ENCODE data around the gene LRRC8B.

The LRRC8B gene

GRCh38 chr1:89548122-89548857, 23.7 kb downstream of the LRRC8B start:
- DNase-seq: no peak

- no peak for DNase-seq
These were observed 26.4 kb downstream of the LRRC8B start for GRCh38 chr1:89550995-89551394.

GRCh38 chr1:89552471-89553081, 27.9 kb downstream of the LRRC8B start:
- peak; percentile 50 for DNase-seq

DNA sequence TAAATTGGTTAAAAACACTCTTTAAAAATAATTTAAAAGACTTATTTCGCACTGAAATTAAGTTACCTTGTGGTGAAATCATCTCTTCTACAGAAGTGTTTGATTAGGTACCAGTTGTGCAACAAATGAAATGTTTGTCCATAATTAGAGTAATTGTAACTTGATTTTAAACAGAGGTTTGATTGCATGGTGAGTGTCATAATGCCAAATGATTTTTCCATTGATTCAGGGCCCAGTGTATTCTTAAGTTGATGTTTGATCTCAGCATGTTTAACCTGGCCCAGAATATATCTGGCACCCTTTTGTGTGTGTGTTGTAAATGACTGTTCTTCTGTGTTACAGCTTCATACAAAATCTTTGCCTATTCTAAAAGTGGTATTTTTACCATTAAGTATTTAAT, 28.5 kb downstream of the LRRC8B start:
- peak; percentile 68 for DNase-seq

GRCh38 chr1:89555550-89555949, 30.9 kb downstream of the LRRC8B start:
- no peak for DNase-seq

DNA sequence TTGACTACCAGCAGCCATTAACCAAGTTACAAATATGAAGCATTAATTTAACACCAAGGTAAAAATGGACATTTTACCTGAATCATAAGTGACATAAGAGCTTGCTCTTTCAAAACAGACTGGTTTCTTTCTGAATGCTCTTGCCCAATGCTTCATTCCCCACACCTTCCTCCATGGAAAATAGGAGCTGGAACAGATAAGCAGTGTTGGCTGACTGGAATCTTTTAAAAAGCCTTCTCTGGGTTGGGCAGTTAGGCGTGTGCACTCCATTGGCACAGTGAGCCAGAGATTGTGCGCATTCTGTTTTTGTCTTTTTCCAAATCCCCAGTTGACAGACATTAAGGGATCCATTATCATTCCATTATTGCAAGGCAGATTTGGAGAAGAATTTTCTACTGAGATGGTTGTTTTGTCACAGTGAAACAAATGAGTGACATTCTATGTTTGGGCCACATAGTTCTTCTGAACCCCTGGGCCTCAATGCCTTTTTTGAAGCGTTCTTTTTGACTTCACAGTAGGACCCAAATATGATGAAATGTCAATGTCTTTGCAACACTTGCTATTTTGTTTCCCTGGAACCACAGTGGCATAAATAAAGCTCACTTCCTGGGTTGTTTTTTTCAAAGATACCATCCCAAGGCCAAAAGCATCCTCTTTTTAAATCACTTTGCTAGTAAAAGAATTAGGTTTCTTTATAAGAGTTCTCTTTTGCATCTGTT, 32.3 kb downstream of the LRRC8B start:
- no peak for DNase-seq

DNA sequence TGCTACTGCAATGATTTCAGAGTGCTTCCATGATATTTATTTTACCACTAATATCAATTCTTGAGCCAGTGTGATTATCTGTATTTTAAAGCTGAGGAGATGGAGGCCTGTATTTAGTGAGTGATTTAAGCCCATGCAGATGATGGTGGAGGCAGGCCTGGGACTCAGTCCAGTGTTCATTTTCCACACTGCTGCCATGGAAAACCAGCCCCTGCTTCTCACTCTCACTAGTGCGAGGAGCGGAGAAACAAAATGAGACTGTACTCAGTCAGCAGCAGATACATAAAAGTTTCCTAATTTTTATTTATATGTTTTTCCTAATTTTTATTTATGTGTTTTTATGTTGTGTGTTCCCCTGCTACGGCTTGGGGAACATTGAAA, 32.8 kb downstream of the LRRC8B start:
- no peak for DNase-seq

DNA sequence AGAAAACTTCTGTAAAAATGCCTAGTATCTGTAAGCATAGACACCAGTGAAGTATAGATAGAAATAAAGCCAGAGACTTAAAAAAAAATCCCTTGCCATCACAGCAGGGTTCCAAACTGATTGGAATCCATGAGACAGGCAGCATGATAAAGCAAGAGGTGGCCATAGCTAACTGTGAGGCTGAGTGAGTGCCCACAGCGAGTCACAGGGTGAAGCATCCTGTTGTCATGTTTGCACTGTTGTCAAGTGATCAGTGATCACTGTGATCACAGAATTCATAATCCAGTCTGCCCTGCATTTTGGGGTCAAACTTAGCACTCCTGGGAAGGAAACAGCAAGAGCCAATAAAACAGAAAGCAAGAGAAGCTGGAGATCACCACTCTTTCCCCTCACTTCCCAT, 33.3 kb downstream of the LRRC8B start:
- no peak for DNase-seq

GRCh38 chr1:89563957-89564604, 39.5 kb downstream of the LRRC8B start:
- DNase-seq: no peak

GRCh38 chr1:89565521-89565920, 40.9 kb downstream of the LRRC8B start:
- no peak for DNase-seq

DNA sequence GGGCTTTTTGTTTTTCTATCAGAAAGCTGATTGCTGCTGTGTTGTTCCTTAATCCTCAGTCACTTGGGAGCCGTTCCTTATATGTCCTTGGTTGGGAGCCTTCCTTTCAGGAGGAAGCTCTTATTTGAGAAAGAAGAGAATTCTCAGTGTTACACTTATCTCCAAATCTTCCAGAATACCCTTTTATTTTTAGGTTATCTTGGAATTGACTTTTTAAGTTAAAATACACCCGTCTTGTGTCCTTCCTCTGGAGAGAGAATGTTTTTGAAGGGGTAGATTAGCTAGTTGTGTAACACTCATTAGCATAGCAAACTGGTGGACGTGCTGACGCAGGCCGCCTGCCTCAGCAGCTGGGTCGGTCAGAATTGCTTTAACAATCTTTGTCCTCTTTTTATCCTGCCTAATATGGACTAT, 42.1 kb downstream of the LRRC8B start:
- DNase-seq: no peak

DNA sequence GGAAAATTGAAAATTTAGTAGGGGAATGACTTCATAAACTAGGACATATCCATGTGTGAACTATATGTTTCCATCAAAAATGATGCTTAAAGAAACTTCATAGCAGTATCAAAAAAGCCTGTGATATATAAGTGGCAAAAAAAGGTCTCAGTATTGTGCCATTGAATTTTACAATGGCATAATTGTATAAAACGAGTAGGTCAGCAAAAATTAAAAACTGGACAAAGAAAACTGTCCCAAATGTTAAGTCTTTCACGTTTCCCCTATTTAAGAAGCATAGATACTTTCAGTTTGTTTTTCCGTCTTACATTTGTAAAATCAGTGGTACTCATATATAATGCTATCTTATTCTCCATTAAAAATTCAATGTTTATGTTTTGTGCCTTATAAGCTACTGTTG, 43.2 kb downstream of the LRRC8B start:
- no peak for DNase-seq

DNA sequence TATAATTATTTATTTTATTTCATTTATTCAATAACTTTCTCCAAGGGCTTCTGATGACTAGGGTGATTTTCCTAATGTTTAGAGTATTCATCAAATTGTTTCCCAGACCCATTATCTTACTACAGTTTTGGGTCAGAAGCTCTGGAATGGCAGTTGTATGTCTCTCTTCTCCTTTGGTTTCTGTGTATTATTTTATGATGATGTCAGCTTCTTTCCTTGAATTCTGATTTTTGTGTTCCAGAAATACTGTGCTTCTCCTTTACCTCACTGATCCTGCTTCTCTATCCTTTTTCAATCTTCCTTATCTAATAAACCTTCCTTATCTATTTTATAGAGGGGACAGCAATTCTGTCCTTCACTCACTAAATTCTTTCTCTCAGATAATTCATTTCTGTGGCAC, 48.8 kb downstream of the LRRC8B start:
- DNase-seq: no peak

DNA sequence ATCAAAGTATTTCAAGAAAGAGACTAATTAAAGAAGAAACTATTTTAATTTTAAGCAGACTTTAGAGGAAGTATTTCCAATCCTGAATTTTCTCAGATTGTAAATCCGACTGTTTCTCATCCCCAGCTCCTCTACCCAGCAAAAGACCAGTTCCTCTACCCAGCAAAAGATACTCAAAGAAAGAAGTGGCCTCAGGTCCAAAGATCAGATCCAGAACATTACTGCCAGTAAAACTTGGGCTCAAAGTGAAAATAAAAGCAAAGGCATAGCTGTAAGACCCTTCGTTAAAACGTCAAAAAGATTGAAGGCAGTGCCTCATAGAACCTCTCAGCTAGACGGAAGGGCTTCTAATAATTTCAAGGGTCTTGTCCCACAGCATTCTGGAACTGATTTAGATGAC, 50.0 kb downstream of the LRRC8B start:
- DNase-seq: no peak

- DNase-seq: no peak
These were observed 50.6 kb downstream of the LRRC8B start for GRCh38 chr1:89575207-89575606.

- DNase-seq: no peak
These were observed 51.4 kb downstream of the LRRC8B start for GRCh38 chr1:89576013-89576412.

DNA sequence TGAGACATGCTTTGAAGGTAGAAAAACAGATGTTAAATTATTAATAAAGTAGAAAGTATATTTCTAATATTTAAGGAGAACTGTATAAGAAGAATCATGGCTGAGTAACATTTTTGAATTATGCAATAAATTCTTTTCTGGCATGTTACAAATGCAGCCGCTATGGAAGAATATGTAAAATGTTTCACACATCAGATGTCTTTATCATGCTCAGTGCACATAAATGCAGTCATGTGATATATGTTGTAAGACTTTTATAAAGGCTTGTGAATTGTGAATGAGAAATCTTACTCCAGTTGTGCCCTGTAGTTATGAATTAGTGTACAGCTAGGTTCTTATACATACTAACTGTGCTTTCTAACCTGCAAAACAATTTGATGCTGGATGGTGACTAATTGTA, 53.5 kb downstream of the LRRC8B start:
- DNase-seq: no peak

GRCh38 chr1:89578946-89579684, 54.5 kb downstream of the LRRC8B start:
- no peak for DNase-seq

DNA sequence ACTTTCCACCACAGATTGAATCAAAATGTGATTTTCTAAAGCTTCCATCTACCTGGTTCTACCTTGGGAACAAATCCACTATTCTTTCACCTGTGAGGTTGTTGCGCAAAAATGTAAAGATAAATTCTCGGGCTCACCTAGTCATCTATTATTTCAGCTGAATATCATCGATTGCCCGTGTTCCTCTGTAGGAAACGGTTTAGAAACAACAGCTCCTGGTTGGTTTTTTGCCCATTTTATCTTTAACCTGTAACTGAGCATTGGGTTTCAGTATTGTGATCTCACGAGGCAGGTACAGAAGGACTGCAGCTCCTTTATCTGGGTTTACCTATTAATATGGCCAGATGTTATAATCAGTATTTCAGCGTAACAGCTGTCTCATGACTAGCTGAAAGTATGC, 55.4 kb downstream of the LRRC8B start:
- DNase-seq: no peak

GRCh38 chr1:89581859-89582258, 57.2 kb downstream of the LRRC8B start:
- no peak for DNase-seq

DNA sequence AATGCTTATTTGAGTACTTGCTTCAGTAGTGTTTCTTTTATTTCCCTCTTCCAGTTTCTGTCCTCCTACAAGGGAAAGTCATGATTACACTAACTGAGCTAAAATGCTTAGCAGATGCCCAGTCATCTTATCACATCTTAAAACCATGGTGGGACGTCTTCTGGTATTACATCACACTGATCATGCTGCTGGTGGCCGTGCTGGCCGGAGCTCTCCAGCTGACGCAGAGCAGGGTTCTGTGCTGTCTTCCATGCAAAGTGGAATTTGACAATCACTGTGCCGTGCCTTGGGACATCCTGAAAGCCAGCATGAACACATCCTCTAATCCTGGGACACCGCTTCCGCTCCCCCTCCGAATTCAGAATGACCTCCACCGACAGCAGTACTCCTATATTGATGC, 57.9 kb downstream of the LRRC8B start:
- DNase-seq: no peak

GRCh38 chr1:89584211-89584610, 59.6 kb downstream of the LRRC8B start:
- DNase-seq: no peak

DNA sequence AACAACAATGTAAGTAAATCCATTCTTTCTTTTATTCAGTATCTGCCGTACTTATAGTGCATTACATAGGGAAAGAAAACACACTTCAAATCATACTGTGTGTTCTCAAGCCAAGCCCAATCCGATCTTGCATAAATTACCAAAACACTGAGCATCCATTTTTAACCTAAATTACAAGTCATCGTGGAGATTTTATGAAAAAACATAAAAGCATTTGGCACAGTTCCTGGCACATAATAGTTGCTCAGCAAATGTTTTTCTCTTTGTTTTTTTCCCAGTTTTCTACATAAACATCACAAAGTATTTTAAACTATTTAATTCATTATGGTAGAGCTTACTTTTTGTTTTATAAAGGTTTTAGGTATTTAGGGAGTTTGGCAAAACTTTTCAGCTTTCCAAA, 60.2 kb downstream of the LRRC8B start:
- DNase-seq: no peak

All from NCI-H1105 treated with DMSO at 0.1 percent for 48 hours (cell line).